Calu3 (cell line): ENCODE measurements around the gene NCOA1. TPM values are rescaled to one million over a fixed set of nuclear protein-coding genes. Genes with fewer than 3 reads are reported as not detected.

Source experiments
- BruUV-seq: library from RNA; stranded (reverse); fragments of 400-500 nt; replicated peaks from 2 replicates; lab custom pipeline; 2021; lab: Mats Ljungman, UMichigan
- CTCF ChIA-PET: fragments of 300-600 bp; sonication (Branson Sonifier 250); formaldehyde crosslinking; loops from one replicate; lab custom pipeline; 2022; ENCODE audit warnings: antibody characterized with exemption; lab: Charles Lee
- DNase-seq: peaks from one replicate; pipeline ENCODE4 v3.0.0; 2022
- H3K27ac Mint-ChIP-seq: one replicate; pipeline ENCODE4 v1.8.0; 2022; ENCODE audit warnings: mixed read lengths; ENCODE audit not compliant: unreplicated experiment
- H3K27me3 Mint-ChIP-seq: one replicate; pipeline ENCODE4 v1.8.0; 2022; ENCODE audit warnings: mixed read lengths; ENCODE audit not compliant: unreplicated experiment
- H3K36me3 Mint-ChIP-seq: one replicate; pipeline ENCODE4 v1.8.0; 2022; ENCODE audit warnings: mild to moderate bottlenecking, moderate library complexity, mixed read lengths; ENCODE audit not compliant: insufficient read depth, unreplicated experiment
- H3K4me1 Mint-ChIP-seq: one replicate; pipeline ENCODE4 v1.8.0; 2022; ENCODE audit warnings: mild to moderate bottlenecking, low read depth, mixed read lengths; ENCODE audit not compliant: unreplicated experiment
- H3K4me3 Mint-ChIP-seq: one replicate; pipeline ENCODE4 v1.8.0; 2022; ENCODE audit warnings: mild to moderate bottlenecking, low read depth, moderate library complexity, mixed read lengths; ENCODE audit not compliant: unreplicated experiment
- H3K9me3 Mint-ChIP-seq: one replicate; pipeline ENCODE4 v1.8.0; 2022; ENCODE audit warnings: low read depth, mixed read lengths; ENCODE audit not compliant: unreplicated experiment
- CTCF ChIP-seq: fragments of 200-600 bp; IDR thresholded peaks from one replicate; pipeline ENCODE4 v1.8.0; 2022; ENCODE audit warnings: antibody characterized with exemption; ENCODE audit not compliant: unreplicated experiment
- intact Hi-C: fragments of 100-400 bp; cut with micrococcal nuclease; formaldehyde crosslinking; loops from one replicate; pipeline ENCODE4 v1.10.0; 2022; ENCODE audit not compliant: unreplicated experiment
- total RNA-seq: library from RNA; stranded (reverse); gene quantifications from 2 replicates; pipeline ENCODE4 v1.2.3, GENCODE V29; 2022

Gene NCOA1
- total RNA-seq, 1 experiment from 2014 or later, result 14.8 TPM

- intact Hi-C loops, result no loop called here
- Mint-ChIP-seq H3K4me3 (no peak overlapping the region), H3K9me3 (no peaks in the 10 kb centered on the region), H3K36me3 (no peaks in the 10 kb centered on the region), H3K4me1 (no peaks in the 10 kb centered on the region), H3K27ac (no peak overlapping the region), H3K27me3 (no peaks in the 10 kb centered on the region)
- CTCF ChIA-PET, result no interaction called here
- no peak for TF ChIP-seq CTCF
- no TSS peak for BruUV-seq
- no peak for DNase-seq
Observed at GRCh38 chr2:24680196-24680595, 189.1 kb downstream of the NCOA1 start.

- Mint-ChIP-seq H3K9me3 (no peaks in the 10 kb centered on the region), H3K4me1 (no peaks in the 10 kb centered on the region), H3K27ac (no peak overlapping the region), H3K4me3 (no peak overlapping the region), H3K27me3 (no peaks in the 10 kb centered on the region), H3K36me3 (no peaks in the 10 kb centered on the region)
- intact Hi-C loops, result no loop called here
- BruUV-seq, result no TSS peak
- CTCF ChIA-PET, result no interaction called here
- DNase-seq, result no peak
- TF ChIP-seq CTCF, result no peak
Observed at GRCh38 chr2:24682304-24682703, 191.2 kb downstream of the NCOA1 start.

- H3K9me3 Mint-ChIP-seq, result no peaks in the 10 kb centered on the region
- no peaks in the 10 kb centered on the region for H3K4me1 Mint-ChIP-seq
- intact Hi-C loops, result no loop called here
- CTCF ChIA-PET, result no interaction called here
- BruUV-seq, result no TSS peak
- no peak for TF ChIP-seq CTCF
- no peaks in the 10 kb centered on the region for H3K36me3 Mint-ChIP-seq
- H3K4me3 Mint-ChIP-seq, result no peak overlapping the region
- DNase-seq, result no peak
- H3K27me3 Mint-ChIP-seq, result no peaks in the 10 kb centered on the region
- H3K27ac Mint-ChIP-seq, result no peak overlapping the region
Observed at GRCh38 chr2:24683408-24683807, 192.4 kb downstream of the NCOA1 start.

GRCh38 chr2:24690524-24690923 lies 199.5 kb downstream of the NCOA1 start:
- BruUV-seq, result no TSS peak
- Mint-ChIP-seq H3K27ac (no peak overlapping the region), H3K36me3 (no peaks in the 10 kb centered on the region), H3K4me1 (no peaks in the 10 kb centered on the region), H3K4me3 (no peak overlapping the region), H3K9me3 (no peaks in the 10 kb centered on the region), H3K27me3 (no peaks in the 10 kb centered on the region)
- intact Hi-C loops, result no loop called here
- CTCF ChIA-PET, result no interaction called here
- no peak for DNase-seq
- no peak for TF ChIP-seq CTCF
